ENCODE measurements around the gene MAZ. TPM values are rescaled to one million over a fixed set of nuclear protein-coding genes. Genes with fewer than 3 reads are reported as not detected.

MAZ gene
- total and polyA plus RNA-seq, 2 of the 13 experiments (the other 11 are each of a cell fraction or from before 2014, with no cell fraction given), result 203 to 277 TPM

- TF ChIP-seq ZSCAN9 (CRISPR knock-in tag; IDR thresholded peaks at IDR 0.05; ENCODE audit: borderline replicate concordance) (peak; percentile 97), ATF7-NPFF (CRISPR knock-in tag; IDR thresholded peaks at IDR 0.05; ENCODE audit: low read depth) (peak; percentile 96), HNRNPL (IDR thresholded peaks at IDR 0.05; ENCODE audit: low read depth, low read length) (peak; percentile 54; the same call in 1 of the 2 replicates), MYC (CRISPR knock-in tag; IDR thresholded peaks at IDR 0.05; ENCODE audit: borderline replicate concordance) (peak; percentile 99), CREB1 (IDR thresholded peaks at IDR 0.05) (peak; percentile 62), CREB1 (CRISPR knock-in tag; IDR thresholded peaks at IDR 0.05) (no peak), HOXA7 (CRISPR knock-in tag; IDR thresholded peaks at IDR 0.05) (no peak), ATF2 (CRISPR knock-in tag; IDR thresholded peaks at IDR 0.05) (peak; percentile 92), ZNF253 (CRISPR knock-in tag; IDR thresholded peaks at IDR 0.05; ENCODE audit: borderline replicate concordance) (no peak), ZNF512 (CRISPR knock-in tag; IDR thresholded peaks at IDR 0.05) (no peak), ZNF761 (CRISPR knock-in tag; conservative IDR thresholded peaks at IDR 0.05) (peak; percentile 87; the same call in 1 of the 2 replicates), GFI1 (CRISPR knock-in tag; IDR thresholded peaks at IDR 0.05; ENCODE audit: borderline replicate concordance) (peak; percentile 82), HHEX (CRISPR knock-in tag; IDR thresholded peaks at IDR 0.05) (no peak), PAF1 (CRISPR knock-in tag; IDR thresholded peaks at IDR 0.05) (no peak; the same call in 1 of the 2 replicates), ZNF672 (CRISPR knock-in tag; IDR thresholded peaks at IDR 0.05) (no peak), ZNF136 (CRISPR knock-in tag; IDR thresholded peaks at IDR 0.05; ENCODE audit: low read depth) (peak; percentile 88), PRDM10 (CRISPR knock-in tag; IDR thresholded peaks at IDR 0.05; ENCODE audit: low read depth) (peak; percentile 94), ZNF296 (CRISPR knock-in tag; conservative IDR thresholded peaks at IDR 0.05) (peak; percentile 10; the same call in 1 of the 2 replicates), PHF21A (CRISPR knock-in tag; IDR thresholded peaks at IDR 0.05) (peak; percentile 93), HOMEZ (CRISPR knock-in tag; IDR thresholded peaks at IDR 0.05; ENCODE audit: low read depth) (peak; percentile 51; the same call in 1 of the 2 replicates), ZNF317 (CRISPR knock-in tag; IDR thresholded peaks at IDR 0.05) (0 out of 2 replicates have a peak, but pooled peaks have one; percentile 80), FOXJ3 (CRISPR knock-in tag; IDR thresholded peaks at IDR 0.05; ENCODE audit: borderline replicate concordance) (peak; percentile 79; the same call in 1 of the 2 replicates)
Measured at GRCh38 chr16:29805232-29806098, 864 bp upstream of the MAZ start (continued).

Data from HepG2 (cell line).